Keratinocyte (primary cell): ENCODE results near the gene KLHL36. TPM values are rescaled to one million over a fixed set of nuclear protein-coding genes. Genes with fewer than 3 reads are reported as not detected.

Source experiments
- DNase-seq: peaks from one replicate; pipeline ENCODE4 v3.0.0-alpha.2; 2011; ENCODE audit warnings: low read depth, missing footprints, low spot score
- FAIRE-seq: peaks from 2 replicates; lab custom pipeline; 2011; peaks lifted over from hg19 to GRCh38; lab: Jason Lieb, UNC
- H2AFZ ChIP-seq: 2 replicates; pipeline ENCODE4 v1.6.0; 2012; ENCODE audit warnings: low read length, control low read depth, inconsistent platforms; ENCODE audit not compliant: control insufficient read depth
- H3K27ac ChIP-seq: 2 replicates; pipeline ENCODE4 v1.5.1; 2011; ENCODE audit warnings: low read length; ENCODE audit not compliant: control insufficient read depth, insufficient read depth
- H3K27me3 ChIP-seq: 3 replicates; pipeline ENCODE4 v1.6.0; 2011; ENCODE audit warnings: low read length; ENCODE audit not compliant: control insufficient read depth, insufficient read depth; ENCODE audit errors: extremely low read depth
- H3K36me3 ChIP-seq, 2 experiments: 2 replicates in 1 of 2; 3 replicates in 1 of 2; pipeline ENCODE4 v1.5.1; 2011; ENCODE audit warnings: low read length in 2 of 2, mild to moderate bottlenecking in 1 of 2; ENCODE audit not compliant: control insufficient read depth in 2 of 2, insufficient read depth in 2 of 2; ENCODE audit errors: extremely low read depth in 1 of 2
- H3K4me1 ChIP-seq: 3 replicates; pipeline ENCODE4 v1.5.1; 2011; ENCODE audit warnings: low read length; ENCODE audit not compliant: control insufficient read depth, insufficient read depth; ENCODE audit errors: extremely low read depth
- H3K4me2 ChIP-seq: 3 replicates; pipeline ENCODE4 v1.6.0; 2011; ENCODE audit warnings: low read depth, low read length; ENCODE audit not compliant: control insufficient read depth, insufficient read depth; ENCODE audit errors: extremely low read depth
- H3K4me3 ChIP-seq, 3 experiments: fragments of 200-600 bp in 1 of 3; sonication (generic) in 1 of 3; 2 replicates in 2 of 3; 3 replicates in 1 of 3; pipeline ENCODE4 v1.5.1; 2011 to 2016; ENCODE audit warnings: low read length in 3 of 3, mild to moderate bottlenecking in 3 of 3, control low read depth in 2 of 3, inconsistent platforms in 1 of 3, low read depth in 1 of 3, mixed read lengths in 1 of 3, mixed run types in 1 of 3, moderate library complexity in 1 of 3; ENCODE audit not compliant: control insufficient read depth in 2 of 3, insufficient read depth in 2 of 3; ENCODE audit errors: extremely low read depth in 1 of 3
- H3K79me2 ChIP-seq: 2 replicates; pipeline ENCODE4 v1.6.0; 2012; ENCODE audit warnings: low read length; ENCODE audit not compliant: control insufficient read depth, insufficient read depth
- H3K9ac ChIP-seq: 3 replicates; pipeline ENCODE4 v1.6.0; 2011; ENCODE audit warnings: low read length; ENCODE audit not compliant: control insufficient read depth, insufficient read depth; ENCODE audit errors: extremely low read depth
- H3K9me1 ChIP-seq: 3 replicates; pipeline ENCODE4 v1.6.0; 2011; ENCODE audit warnings: low read length; ENCODE audit not compliant: control insufficient read depth, insufficient read depth; ENCODE audit errors: extremely low read depth
- H3K9me3 ChIP-seq: 2 replicates; pipeline ENCODE4 v1.5.1; 2012; ENCODE audit warnings: low read depth, low read length; ENCODE audit not compliant: control insufficient read depth
- H4K20me1 ChIP-seq: 3 replicates; pipeline ENCODE4 v1.6.0; 2011; ENCODE audit warnings: low read length; ENCODE audit not compliant: control insufficient read depth, insufficient read depth; ENCODE audit errors: extremely low read depth
- EZH2 ChIP-seq: IDR thresholded peaks from one replicate; pipeline ENCODE4 v1.6.1; 2012; ENCODE audit warnings: inconsistent platforms, mild to moderate bottlenecking, low read length, moderate library complexity
- dilution Hi-C: fragments of 300-500 bp; cut with MboI; formaldehyde crosslinking; loops from one replicate; pipeline ENCODE4 v1.7.0; 2020; ENCODE audit warnings: low sequenced_read_pairs; ENCODE audit not compliant: extremely low pct_ligation_motif_present
- polyA plus RNA-seq, 5 experiments: library from polyadenylated mRNA; depleted of rRNA in 3 of 5; stranded (reverse) in 3 of 5; stranded (forward) in 1 of 5; unstranded in 1 of 5; fragments of >200 nt; gene quantifications; 1 replicate in 1 of 5; 2 replicates in 3 of 5; 3 replicates in 1 of 5; pipeline versions ENCODE4 v1.2.1 to v1.2.3, GENCODE V29; 2011 to 2012; ENCODE audit warnings: missing spikeins in 2 of 5, low read depth in 1 of 5, low replicate concordance in 1 of 5
- TF ChIP-seq, protein P1 (sequence below), 3 experiments: IDR thresholded peaks in 1 of 3; conservative IDR thresholded peaks in 1 of 3; optimal IDR thresholded peaks in 1 of 3; 2 replicates in 2 of 3; 3 replicates in 1 of 3; pipeline versions ENCODE3 to v1.5.1; 2011; ENCODE audit warnings: low read length in 3 of 3, mild to moderate bottlenecking in 3 of 3, moderate library complexity in 2 of 3, control low read depth in 1 of 3, inconsistent platforms in 1 of 3; ENCODE audit not compliant: insufficient read depth in 2 of 3; ENCODE audit errors: extremely low read depth in 1 of 3

The KLHL36 gene
- polyA plus RNA-seq, 1 donor (not counting 4 experiments of a cell fraction or from before 2014, with no cell fraction given): 27.5 TPM

- Histone ChIP-seq H3K4me3 (no peak overlapping the region), H3K4me1 (no peaks in the 10 kb centered on the region), H4K20me1 (no peaks in the 10 kb centered on the region), H3K9ac (no peak overlapping the region), H3K9me3 (no peaks in the 10 kb centered on the region), H3K79me2 (no peaks in the 10 kb centered on the region), H3K36me3 (peaks cover 14 to 20% of the 10 kb centered on the region in 2 experiments), H3K9me1 (no peaks in the 10 kb centered on the region), H3K4me2 (no peak overlapping the region), H2AFZ (no peak overlapping the region), H3K27me3 (no peaks in the 10 kb centered on the region), H3K27ac (no peak overlapping the region)
- FAIRE-seq: no peak
- dilution Hi-C loops: no loop called here
- DNase-seq: no peak
- no peak for TF ChIP-seq EZH2
- TF ChIP-seq, protein P1, sequence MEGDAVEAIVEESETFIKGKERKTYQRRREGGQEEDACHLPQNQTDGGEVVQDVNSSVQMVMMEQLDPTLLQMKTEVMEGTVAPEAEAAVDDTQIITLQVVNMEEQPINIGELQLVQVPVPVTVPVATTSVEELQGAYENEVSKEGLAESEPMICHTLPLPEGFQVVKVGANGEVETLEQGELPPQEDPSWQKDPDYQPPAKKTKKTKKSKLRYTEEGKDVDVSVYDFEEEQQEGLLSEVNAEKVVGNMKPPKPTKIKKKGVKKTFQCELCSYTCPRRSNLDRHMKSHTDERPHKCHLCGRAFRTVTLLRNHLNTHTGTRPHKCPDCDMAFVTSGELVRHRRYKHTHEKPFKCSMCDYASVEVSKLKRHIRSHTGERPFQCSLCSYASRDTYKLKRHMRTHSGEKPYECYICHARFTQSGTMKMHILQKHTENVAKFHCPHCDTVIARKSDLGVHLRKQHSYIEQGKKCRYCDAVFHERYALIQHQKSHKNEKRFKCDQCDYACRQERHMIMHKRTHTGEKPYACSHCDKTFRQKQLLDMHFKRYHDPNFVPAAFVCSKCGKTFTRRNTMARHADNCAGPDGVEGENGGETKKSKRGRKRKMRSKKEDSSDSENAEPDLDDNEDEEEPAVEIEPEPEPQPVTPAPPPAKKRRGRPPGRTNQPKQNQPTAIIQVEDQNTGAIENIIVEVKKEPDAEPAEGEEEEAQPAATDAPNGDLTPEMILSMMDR (optimal IDR thresholded peaks at IDR 0.05 in 1 of 3, IDR thresholded peaks at IDR 0.05 in 1 of 3, conservative IDR thresholded peaks at IDR 0.05 in 1 of 3; ENCODE audit: extremely low read depth in 1 of 3, insufficient read depth in 2 of 3, low read length in 3 of 3): no peak
Measured at GRCh38 chr16:84667600-84668309, 19.4 kb downstream of the KLHL36 start.

DNA sequence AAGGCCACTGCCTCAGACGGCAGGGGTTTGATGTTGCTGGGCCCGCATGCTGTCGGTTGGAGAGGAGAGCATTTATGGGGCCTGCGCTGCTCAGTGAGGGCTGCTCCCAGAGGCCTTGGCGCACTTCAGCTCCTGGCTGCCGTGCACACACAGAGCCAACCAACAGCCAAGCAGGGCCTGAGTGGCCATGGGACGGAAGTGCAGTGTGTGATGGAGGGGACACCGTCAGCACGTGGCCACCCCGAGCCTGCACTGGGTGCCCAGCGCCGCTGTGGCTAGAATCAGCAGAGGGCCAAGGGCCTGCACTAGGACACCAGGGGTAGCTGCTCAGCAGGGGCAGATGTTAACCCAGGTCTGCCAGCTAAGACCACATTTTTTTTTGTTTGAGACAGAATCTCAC is 21.8 kb downstream of the KLHL36 start:
- Histone ChIP-seq H3K4me3 (no peak overlapping the region), H2AFZ (no peak overlapping the region), H4K20me1 (no peaks in the 10 kb centered on the region), H3K27ac (no peak overlapping the region), H3K27me3 (no peaks in the 10 kb centered on the region), H3K36me3 (peaks cover 3 to 9% of the 10 kb centered on the region in 2 experiments), H3K79me2 (no peaks in the 10 kb centered on the region), H3K9me1 (no peaks in the 10 kb centered on the region), H3K9ac (no peak overlapping the region), H3K9me3 (no peaks in the 10 kb centered on the region), H3K4me1 (peaks cover 3% of the 10 kb centered on the region), H3K4me2 (no peak overlapping the region)
- dilution Hi-C loops: no loop called here
- FAIRE-seq (no peak), DNase-seq (no peak)
- TF ChIP-seq, protein P1 (optimal IDR thresholded peaks at IDR 0.05 in 1 of 3, IDR thresholded peaks at IDR 0.05 in 1 of 3, conservative IDR thresholded peaks at IDR 0.05 in 1 of 3; ENCODE audit: extremely low read depth in 1 of 3, insufficient read depth in 2 of 3, low read length in 3 of 3): no peak
- no peak for TF ChIP-seq EZH2
